HCT116 (cell line): Measurements from ENCODE around the gene RCVRN. TPM values are rescaled to one million over a fixed set of nuclear protein-coding genes. Genes with fewer than 3 reads are reported as not detected.

ENCODE experiments used
- ATAC-seq: fragments of 200-7000 bp; cut with Tn5 transposase; 2 replicates; pipeline ENCODE4 v1.9.1; 2020; ENCODE audit warnings: mild to moderate bottlenecking, moderate library complexity
- BruUV-seq: library from RNA; stranded (reverse); fragments of 400-500 nt; replicated peaks from 2 replicates; lab custom pipeline; 2021; lab: Mats Ljungman, UMichigan
- CTCF ChIA-PET: fragments of 300-600 bp; sonication (Branson Sonifier 250); formaldehyde crosslinking; loops from one replicate; lab custom pipeline; 2021; ENCODE audit warnings: antibody characterized with exemption; lab: Charles Lee
- POLR2A ChIA-PET: fragments of 300-600, 350-600 bp; sonication (Branson Sonifier 250); formaldehyde crosslinking; loops from one replicate; lab custom pipeline; 2021; ENCODE audit warnings: antibody characterized with exemption; lab: Charles Lee
- RAD21 ChIA-PET, 2 experiments: fragments of 300-600 bp; sonication (Branson Sonifier 250); formaldehyde crosslinking; loops; one replicate each; lab custom pipeline; 2023; ENCODE audit warnings: low total read pairs in 2 of 2; ENCODE audit not compliant: uncharacterized antibody in 2 of 2, unreplicated experiment in 2 of 2, low non-redundant PET in 1 of 2; lab: Charles Lee
- DNase-seq: peaks from one replicate; pipeline ENCODE4 v3.0.0-alpha.2; 2010; ENCODE audit warnings: low read depth, low spot score
- H2AFZ ChIP-seq: fragments of 200-600 bp; shearing (Covaris generic), sonication (generic); 2 replicates; pipeline ENCODE4 v1.6.1; 2017; ENCODE audit warnings: low read depth, mixed run types, mixed read lengths, antibody characterized with exemption, low read length; ENCODE audit not compliant: poor library complexity, severe bottlenecking
- H3K27ac ChIP-seq: 2 replicates; pipeline ENCODE4 v1.5.1; 2012; ENCODE audit warnings: low read depth, low read length
- H3K27me3 ChIP-seq: fragments of 200-600 bp; sonication (generic); 2 replicates; pipeline ENCODE4 v1.6.1; 2016; ENCODE audit warnings: mixed run types, low read length, mixed read lengths; ENCODE audit not compliant: insufficient read depth
- H3K36me3 ChIP-seq, 2 experiments: fragments of 200-500 bp in 1 of 2; fragments of 200-600 bp in 1 of 2; sonication (Bioruptor generic) in 1 of 2; sonication (generic) in 1 of 2; 2 replicates each; pipeline versions ENCODE4 v1.5.1 to v1.6.1; 2014 to 2016; ENCODE audit warnings: low read length in 2 of 2, inconsistent platforms in 1 of 2, mixed read lengths in 1 of 2, mixed run types in 1 of 2; ENCODE audit not compliant: insufficient read depth in 2 of 2, control insufficient read depth in 1 of 2
- H3K4me1 ChIP-seq, 2 experiments: fragments of 200-600 bp in 1 of 2; sonication (generic) in 1 of 2; 2 replicates each; pipeline versions ENCODE4 v1.5.1 to v1.6.1; 2012 to 2017; ENCODE audit warnings: low read length in 2 of 2, inconsistent platforms in 1 of 2, mild to moderate bottlenecking in 1 of 2, mixed read lengths in 1 of 2, mixed run types in 1 of 2, moderate library complexity in 1 of 2; ENCODE audit not compliant: insufficient read depth in 2 of 2, control insufficient read depth in 1 of 2
- H3K4me2 ChIP-seq: fragments of 200-600 bp; sonication (generic); 2 replicates; pipeline ENCODE4 v1.6.1; 2017; ENCODE audit warnings: mixed run types, low read length, mixed read lengths
- H3K4me3 ChIP-seq, 2 experiments: fragments of 200-600 bp in 1 of 2; sonication (generic) in 1 of 2; replicated peaks in 1 of 2; 2 replicates each; pipeline ENCODE4 v1.5.1; 2011 to 2016; ENCODE audit warnings: low read length in 2 of 2, control low read depth in 1 of 2, low read depth in 1 of 2, mild to moderate bottlenecking in 1 of 2, mixed read lengths in 1 of 2, mixed run types in 1 of 2
- H3K79me2 ChIP-seq: fragments of 200-600 bp; sonication (generic); 2 replicates; pipeline ENCODE4 v1.6.1; 2017; ENCODE audit warnings: mild to moderate bottlenecking, mixed run types, low read length, moderate library complexity, mixed read lengths; ENCODE audit not compliant: insufficient read depth
- H3K9ac ChIP-seq: fragments of 200-600 bp; sonication (generic); 2 replicates; pipeline ENCODE4 v1.6.1; 2016; ENCODE audit warnings: low read length, mixed read lengths
- H3K9me2 ChIP-seq: fragments of 200-600 bp; sonication (generic), shearing (Covaris generic); 2 replicates; pipeline ENCODE4 v1.6.1; 2017; ENCODE audit warnings: mixed run types, mild to moderate bottlenecking, moderate library complexity; ENCODE audit not compliant: insufficient read depth
- H3K9me3 ChIP-seq, 2 experiments: fragments of 200-500 bp in 1 of 2; fragments of 200-600 bp in 1 of 2; sonication (Bioruptor generic) in 1 of 2; sonication (generic) in 1 of 2; 2 replicates each; pipeline ENCODE4 v1.6.1; 2014 to 2017; ENCODE audit warnings: low read length in 2 of 2, mixed read lengths in 2 of 2, inconsistent platforms in 1 of 2, low read depth in 1 of 2, mild to moderate bottlenecking in 1 of 2, mixed run types in 1 of 2, moderate library complexity in 1 of 2; ENCODE audit not compliant: control insufficient read depth in 1 of 2, insufficient read depth in 1 of 2
- H4K20me1 ChIP-seq: fragments of 200-600 bp; sonication (generic), shearing (Covaris generic); 2 replicates; pipeline ENCODE4 v1.6.1; 2017; ENCODE audit warnings: mixed run types, mild to moderate bottlenecking, moderate library complexity; ENCODE audit not compliant: insufficient read depth
- CBX3 ChIP-seq: IDR thresholded peaks from 2 replicates; pipeline ENCODE4 v1.6.1; 2012; ENCODE audit warnings: low read depth
- CEBPB ChIP-seq: IDR thresholded peaks from 2 replicates; pipeline ENCODE4 v1.6.1; 2012; ENCODE audit warnings: low read depth
- ELF1 ChIP-seq: IDR thresholded peaks from 2 replicates; pipeline ENCODE4 v1.6.1; 2012; ENCODE audit warnings: low read depth, borderline replicate concordance
- JUND ChIP-seq: IDR thresholded peaks from 2 replicates; pipeline ENCODE4 v1.6.1; 2012
- POLR2A ChIP-seq: IDR thresholded peaks from 2 replicates; pipeline ENCODE4 v1.7.0; 2011; ENCODE audit warnings: borderline replicate concordance; ENCODE audit not compliant: insufficient read depth, insufficient read length; ENCODE audit errors: extremely low read depth
- POLR2AphosphoS5 ChIP-seq: IDR thresholded peaks from 2 replicates; pipeline ENCODE4 v1.6.1; 2011; ENCODE audit warnings: mild to moderate bottlenecking, low read depth, low read length, moderate library complexity
- RAD21 ChIP-seq: IDR thresholded peaks from 2 replicates; pipeline ENCODE4 v1.6.1; 2012; ENCODE audit warnings: low read depth, mild to moderate bottlenecking
- REST ChIP-seq: IDR thresholded peaks from 2 replicates; pipeline ENCODE4 v1.6.1; 2012; ENCODE audit warnings: low read depth
- SIN3A ChIP-seq: IDR thresholded peaks from 2 replicates; pipeline ENCODE4 v1.6.1; 2012; ENCODE audit warnings: low read depth
- SP1 ChIP-seq: IDR thresholded peaks from 2 replicates; pipeline ENCODE4 v1.6.1; 2012; ENCODE audit warnings: low read depth
- TCF7L2 ChIP-seq: IDR thresholded peaks from 2 replicates; pipeline ENCODE4 v1.7.0; 2011; ENCODE audit warnings: borderline replicate concordance, inconsistent platforms; ENCODE audit not compliant: insufficient read depth, insufficient read length; ENCODE audit errors: extremely low read depth
- YY1 ChIP-seq: IDR thresholded peaks from 2 replicates; pipeline ENCODE4 v1.6.1; 2011; ENCODE audit warnings: low read length, low read depth, moderate library complexity, mild to moderate bottlenecking; ENCODE audit not compliant: insufficient replicate concordance; ENCODE audit errors: extremely low read depth
- ZNF274 ChIP-seq: fragments of 200-500 bp; sonication (Bioruptor generic); IDR thresholded peaks from 2 replicates; pipeline ENCODE4 v1.6.1; 2014; ENCODE audit warnings: mild to moderate bottlenecking, low read depth, low read length, inconsistent platforms
- intact Hi-C: fragments of 100-400 bp; cut with micrococcal nuclease; formaldehyde crosslinking; loops from 2 replicates; pipeline ENCODE4 v1.10.0; 2022
- total RNA-seq: library from RNA; stranded (reverse); gene quantifications from one replicate; pipeline ENCODE4 v1.2.1, GENCODE V29; 2021; ENCODE audit not compliant: unreplicated experiment

Gene RCVRN
- total RNA-seq, 1 experiment from 2014 or later, result not detected

- ChIA-PET POLR2A (no interaction called here), CTCF (no interaction called here), RAD21 (no interaction called here)
- H3K4me2 ChIP-seq, result no peak overlapping the region
- no TSS peak for BruUV-seq
- no peaks in the 10 kb centered on the region for H3K4me1 ChIP-seq
- no peak for ATAC-seq
- H3K9ac ChIP-seq, result no peak overlapping the region
- H3K9me3 ChIP-seq, result 0 out of 4 replicates have a peak, but pooled peaks cover 0 to 4% of the 10 kb centered on the region in 2 experiments
- H3K79me2 ChIP-seq, result no peaks in the 10 kb centered on the region
- no peak overlapping the region for H3K4me3 ChIP-seq
- H4K20me1 ChIP-seq, result no peaks in the 10 kb centered on the region
- TF ChIP-seq REST, result no peak
- no peak for TF ChIP-seq ZNF274
- no peak for TF ChIP-seq ELF1
- TF ChIP-seq CEBPB, result no peak
- no peak for TF ChIP-seq TCF7L2
- TF ChIP-seq SIN3A, result no peak
- no peak for TF ChIP-seq POLR2A
- TF ChIP-seq SP1, result no peak
- TF ChIP-seq RAD21, result no peak
- TF ChIP-seq YY1, result no peak
- no peak for TF ChIP-seq CBX3
- no peak for TF ChIP-seq POLR2AphosphoS5
- no peak for TF ChIP-seq JUND
- H2AFZ ChIP-seq, result no peak overlapping the region
- no peak for DNase-seq
- no peaks in the 10 kb centered on the region for H3K27me3 ChIP-seq
- no peaks in the 10 kb centered on the region for H3K9me2 ChIP-seq
- no peaks in the 10 kb centered on the region for H3K36me3 ChIP-seq
- no peak overlapping the region for H3K27ac ChIP-seq
- intact Hi-C loops, result no loop called here
Measured at GRCh38 chr17:9865586-9865985, 39.5 kb downstream of the RCVRN start.
